Hepatocyte (in vitro differentiated cells): ENCODE data around the gene PDE4D.

Source experiments
- CTCF ChIP-seq: fragments of 200-600 bp; sonication (generic); IDR thresholded peaks from 2 replicates; pipeline ENCODE4 v1.5.1; 2016; ENCODE audit warnings: antibody characterized with exemption, mild to moderate bottlenecking; ENCODE audit not compliant: poor library complexity
- EZH2 ChIP-seq: fragments of 200-600 bp; sonication (generic); IDR thresholded peaks from 2 replicates; pipeline ENCODE4 v1.6.1; 2016; ENCODE audit warnings: antibody characterized with exemption, mild to moderate bottlenecking, borderline replicate concordance

DNA sequence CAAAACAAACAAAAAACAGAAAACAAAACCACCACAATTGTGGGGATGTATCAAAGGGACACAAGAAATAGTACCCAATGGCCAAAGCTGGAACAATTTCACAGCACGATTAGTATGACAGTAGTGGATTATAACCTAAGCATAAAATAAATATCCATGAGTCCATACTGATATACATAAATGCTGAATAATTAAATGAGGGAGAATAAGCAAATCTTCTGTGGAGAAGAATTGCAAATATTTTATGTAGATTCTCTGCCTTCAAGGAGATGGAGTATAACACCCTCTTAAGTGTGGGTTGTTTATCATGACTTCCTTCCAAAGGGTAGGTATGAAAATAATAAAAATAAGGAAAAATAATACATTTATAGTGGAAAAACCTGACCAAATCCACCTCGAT is 325.4 kb downstream of the PDE4D start:
- TF ChIP-seq CTCF: no peak
- TF ChIP-seq EZH2: no peak
